ENCODE measurements around the gene OR9G4.

- TF ChIP-seq, protein P1, sequence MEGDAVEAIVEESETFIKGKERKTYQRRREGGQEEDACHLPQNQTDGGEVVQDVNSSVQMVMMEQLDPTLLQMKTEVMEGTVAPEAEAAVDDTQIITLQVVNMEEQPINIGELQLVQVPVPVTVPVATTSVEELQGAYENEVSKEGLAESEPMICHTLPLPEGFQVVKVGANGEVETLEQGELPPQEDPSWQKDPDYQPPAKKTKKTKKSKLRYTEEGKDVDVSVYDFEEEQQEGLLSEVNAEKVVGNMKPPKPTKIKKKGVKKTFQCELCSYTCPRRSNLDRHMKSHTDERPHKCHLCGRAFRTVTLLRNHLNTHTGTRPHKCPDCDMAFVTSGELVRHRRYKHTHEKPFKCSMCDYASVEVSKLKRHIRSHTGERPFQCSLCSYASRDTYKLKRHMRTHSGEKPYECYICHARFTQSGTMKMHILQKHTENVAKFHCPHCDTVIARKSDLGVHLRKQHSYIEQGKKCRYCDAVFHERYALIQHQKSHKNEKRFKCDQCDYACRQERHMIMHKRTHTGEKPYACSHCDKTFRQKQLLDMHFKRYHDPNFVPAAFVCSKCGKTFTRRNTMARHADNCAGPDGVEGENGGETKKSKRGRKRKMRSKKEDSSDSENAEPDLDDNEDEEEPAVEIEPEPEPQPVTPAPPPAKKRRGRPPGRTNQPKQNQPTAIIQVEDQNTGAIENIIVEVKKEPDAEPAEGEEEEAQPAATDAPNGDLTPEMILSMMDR (conservative IDR thresholded peaks at IDR 0.05; ENCODE audit: low read length): no peak
- TF ChIP-seq EZH2phosphoT487 (IDR thresholded peaks at IDR 0.05; ENCODE audit: borderline replicate concordance, low read depth, low read length): no peak
Measured at GRCh38 chr11:56716379-56716854, 32.1 kb downstream of the OR9G4 start.

Measured in OCI-LY7 (cell line).